HG02642 (cell line): Measurements from ENCODE around the gene PRAMEF11.

Experiments used
- ATAC-seq: cut with Tn5 transposase; IDR thresholded peaks from one replicate; pipeline ENCODE4 v1.9.1; 2021; ENCODE audit warnings: mild to moderate bottlenecking; ENCODE audit not compliant: unreplicated experiment, poor library complexity

The PRAMEF11 gene

DNA sequence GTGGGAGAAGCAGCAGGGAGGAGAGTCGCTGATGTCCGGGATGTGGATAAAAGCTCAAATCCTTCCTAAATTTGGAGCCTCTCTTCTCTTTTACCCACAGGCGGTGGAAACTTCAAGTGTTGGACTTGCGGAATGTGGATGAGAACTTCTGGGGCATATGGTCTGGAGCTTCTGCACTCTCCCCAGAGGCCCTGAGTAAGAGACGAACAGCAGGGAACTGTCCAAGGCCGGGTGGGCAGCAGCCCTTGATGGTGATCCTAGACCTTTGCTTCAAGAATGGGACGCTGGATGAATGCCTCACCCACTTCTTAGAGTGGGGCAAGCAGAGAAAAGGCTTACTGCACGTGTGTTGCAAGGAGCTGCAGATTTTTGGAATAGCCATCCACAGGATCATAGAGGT lies 55.8 kb downstream of the PRAMEF11 start:
- ATAC-seq: no peak

DNA sequence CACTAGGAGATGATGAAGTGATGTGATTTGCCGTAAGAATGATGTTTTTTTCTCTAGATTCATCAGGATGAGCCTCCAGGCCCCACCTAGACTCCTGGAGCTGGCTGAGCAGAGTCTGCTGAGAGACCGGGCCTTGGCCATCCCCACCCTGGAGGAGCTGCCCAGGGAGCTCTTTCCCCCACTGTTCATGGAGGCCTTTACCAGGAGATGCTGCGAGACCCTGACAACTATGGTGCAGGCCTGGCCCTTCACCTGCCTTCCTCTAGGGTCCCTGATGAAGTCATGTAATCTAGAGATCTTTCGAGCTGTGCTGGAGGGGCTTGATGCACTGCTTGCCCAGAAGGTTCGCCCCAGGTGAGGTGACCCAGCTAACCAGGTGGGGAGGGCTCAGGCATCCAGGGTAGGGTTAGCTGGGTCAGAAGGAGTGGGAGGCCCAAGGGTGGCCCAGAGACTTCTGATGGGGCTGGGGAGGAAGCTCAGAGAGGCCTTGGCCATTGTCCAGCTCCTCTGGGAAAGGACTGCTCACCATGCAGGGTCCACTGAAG lies 56.3 kb downstream of the PRAMEF11 start:
- ATAC-seq: no peak
